Activated T-cell treated with anti-CD3 and anti-CD28 coated beads for 4 hours (primary cell): ENCODE measurements around the gene HRH2.
"Not testable (repeated sequence)": the region's sequence is repeated elsewhere in the genome, so short reads cannot be mapped to it uniquely, and the experiment has no call there.

Experiments used
- DNase-seq: peaks from one replicate; pipeline ENCODE4 v3.0.0-alpha.2; 2020

HRH2 gene

GRCh38 chr5:175650430-175651205, 7.3 kb upstream of the HRH2 start:
- not testable (repeated sequence) for DNase-seq

- peak; percentile 70 for DNase-seq
These were observed 4.9 kb upstream of the HRH2 start for GRCh38 chr5:175652741-175653663.

GRCh38 chr5:175653763-175654162, 4.1 kb upstream of the HRH2 start:
- no peak for DNase-seq

GRCh38 chr5:175654339-175654738, 3.5 kb upstream of the HRH2 start:
- no peak for DNase-seq

- no peak for DNase-seq
These were observed 3.1 kb upstream of the HRH2 start for GRCh38 chr5:175654807-175655206.

GRCh38 chr5:175655411-175655810, 2.5 kb upstream of the HRH2 start:
- DNase-seq = no peak

GRCh38 chr5:175656966-175657365, 905 bp upstream of the HRH2 start:
- no peak for DNase-seq

GRCh38 chr5:175658299-175659145, 651 bp downstream of the HRH2 start:
- no peak for DNase-seq

GRCh38 chr5:175659546-175660253, 1.8 kb downstream of the HRH2 start:
- no peak for DNase-seq

GRCh38 chr5:175663186-175664184, 5.6 kb downstream of the HRH2 start:
- no peak for DNase-seq

GRCh38 chr5:175664723-175665122, 6.9 kb downstream of the HRH2 start:
- no peak for DNase-seq

- no peak for DNase-seq
These were observed 8.3 kb downstream of the HRH2 start for GRCh38 chr5:175666216-175666615.

GRCh38 chr5:175668006-175668405, 10.1 kb downstream of the HRH2 start:
- no peak for DNase-seq

GRCh38 chr5:175670372-175670771, 12.5 kb downstream of the HRH2 start:
- DNase-seq = no peak

- DNase-seq = no peak
These were observed 13.1 kb downstream of the HRH2 start for GRCh38 chr5:175671013-175671412.

GRCh38 chr5:175672976-175673648, 15.2 kb downstream of the HRH2 start:
- no peak for DNase-seq

- no peak for DNase-seq
These were observed 17.0 kb downstream of the HRH2 start for GRCh38 chr5:175674731-175675346.

- no peak for DNase-seq
These were observed 18.0 kb downstream of the HRH2 start for GRCh38 chr5:175675873-175676272.

GRCh38 chr5:175677571-175677970, 19.7 kb downstream of the HRH2 start:
- no peak for DNase-seq

GRCh38 chr5:175678074-175678473, 20.2 kb downstream of the HRH2 start:
- DNase-seq = no peak
